Dendritic cell treated with granulocyte-macrophage colony-stimulating factor and Interleukin-4, amounts not matched to agents 40 ng/mL and 50 ng/mL, for 4 days (primary cell): ENCODE results near the gene DNM3.

ENCODE experiments used
- H3K27ac Mint-ChIP-seq: one replicate; pipeline ENCODE4 v1.8.0; 2022; ENCODE audit warnings: mild to moderate bottlenecking, mixed read lengths
- H3K27me3 Mint-ChIP-seq: one replicate; pipeline ENCODE4 v1.8.0; 2022; ENCODE audit warnings: mild to moderate bottlenecking, mixed read lengths
- H3K36me3 Mint-ChIP-seq: one replicate; pipeline ENCODE4 v1.8.0; 2022; ENCODE audit warnings: low read depth, mixed read lengths
- H3K4me1 Mint-ChIP-seq: one replicate; pipeline ENCODE4 v1.8.0; 2022; ENCODE audit warnings: low read depth, mixed read lengths
- H3K4me3 Mint-ChIP-seq: one replicate; pipeline ENCODE4 v1.8.0; 2022; ENCODE audit warnings: mild to moderate bottlenecking, moderate library complexity, mixed read lengths
- H3K9me3 Mint-ChIP-seq: one replicate; pipeline ENCODE4 v1.8.0; 2022; ENCODE audit warnings: mixed read lengths
- intact Hi-C: fragments of 100-400 bp; cut with micrococcal nuclease; formaldehyde crosslinking; loops from one replicate; pipeline ENCODE4 v1.15.0; 2022

Gene DNM3

GRCh38 chr1:172401477-172401876, 560.2 kb downstream of the DNM3 start:
- no peaks in the 10 kb centered on the region for H3K9me3 Mint-ChIP-seq
- H3K4me3 Mint-ChIP-seq = no peak overlapping the region
- peaks cover 5% of the 10 kb centered on the region for H3K4me1 Mint-ChIP-seq
- H3K27me3 Mint-ChIP-seq = no peaks in the 10 kb centered on the region
- intact Hi-C loops = loop anchor here (2.0 kb wide), 1 partner anchor 267 kb away; no protein-coding TSS in a partner anchor
- no peaks in the 10 kb centered on the region for H3K36me3 Mint-ChIP-seq
- no peak overlapping the region for H3K27ac Mint-ChIP-seq

DNA sequence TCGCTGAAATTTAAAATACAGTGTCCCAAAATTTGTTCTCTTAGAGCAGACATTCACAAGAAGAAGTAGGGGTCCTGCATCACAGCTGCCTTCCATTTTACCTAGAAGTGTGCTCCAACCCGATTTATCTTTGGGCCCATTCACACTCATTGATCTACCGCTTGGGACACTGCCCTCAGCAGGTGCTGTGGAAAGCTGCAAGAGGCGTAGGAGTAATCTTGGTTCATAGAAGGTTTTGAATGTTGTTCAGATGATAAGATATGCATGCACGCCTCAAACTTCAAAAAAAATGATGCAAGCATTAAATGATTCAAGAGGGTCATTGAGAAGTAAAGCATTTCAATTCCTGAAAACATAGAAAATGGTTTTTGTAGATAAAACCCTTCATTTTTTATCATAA, 560.6 kb downstream of the DNM3 start:
- H3K36me3 Mint-ChIP-seq = no peaks in the 10 kb centered on the region
- no peak overlapping the region for H3K4me3 Mint-ChIP-seq
- H3K27me3 Mint-ChIP-seq = no peaks in the 10 kb centered on the region
- intact Hi-C loops = loop anchor here (2.0 kb wide), 1 partner anchor 267 kb away; no protein-coding TSS in a partner anchor
- peaks cover 5% of the 10 kb centered on the region for H3K4me1 Mint-ChIP-seq
- H3K27ac Mint-ChIP-seq = no peak overlapping the region
- H3K9me3 Mint-ChIP-seq = no peaks in the 10 kb centered on the region

DNA sequence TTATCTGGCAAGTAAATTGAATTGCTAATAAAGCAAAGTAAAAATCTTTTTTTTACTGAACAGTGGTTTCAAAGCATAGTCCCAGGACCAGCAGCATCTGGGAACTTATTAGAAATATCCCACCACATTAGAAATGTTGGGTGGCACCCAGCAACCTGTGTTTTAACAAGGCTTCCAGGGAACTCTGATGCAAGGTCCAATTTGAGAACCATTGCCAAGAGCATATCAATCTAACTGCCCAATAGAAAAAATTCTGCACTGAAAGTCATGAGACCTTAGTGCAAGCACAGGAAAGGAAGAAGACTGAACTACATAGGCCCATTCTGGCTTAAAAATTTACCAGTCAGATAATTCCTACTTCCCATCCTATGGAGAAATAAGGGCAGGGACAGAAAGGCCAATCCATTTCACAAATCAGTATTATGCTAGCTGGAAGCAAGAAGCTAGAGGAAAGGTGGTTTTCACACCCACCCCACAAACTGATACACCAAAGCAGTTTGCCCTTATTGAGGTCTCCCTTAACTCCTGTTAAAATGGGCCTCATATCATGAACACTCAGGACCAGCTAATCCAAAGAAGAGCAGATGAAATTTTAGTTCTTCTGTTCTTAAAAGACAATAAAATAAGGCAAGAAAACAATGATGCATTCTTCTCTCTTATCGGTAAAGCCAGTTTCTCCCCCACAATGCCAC, 561.7 kb downstream of the DNM3 start:
- intact Hi-C loops = no loop called here
- no peaks in the 10 kb centered on the region for H3K36me3 Mint-ChIP-seq
- no peaks in the 10 kb centered on the region for H3K9me3 Mint-ChIP-seq
- no peak overlapping the region for H3K27ac Mint-ChIP-seq
- H3K27me3 Mint-ChIP-seq = no peaks in the 10 kb centered on the region
- peaks cover 5% of the 10 kb centered on the region for H3K4me1 Mint-ChIP-seq
- H3K4me3 Mint-ChIP-seq = no peak overlapping the region

DNA sequence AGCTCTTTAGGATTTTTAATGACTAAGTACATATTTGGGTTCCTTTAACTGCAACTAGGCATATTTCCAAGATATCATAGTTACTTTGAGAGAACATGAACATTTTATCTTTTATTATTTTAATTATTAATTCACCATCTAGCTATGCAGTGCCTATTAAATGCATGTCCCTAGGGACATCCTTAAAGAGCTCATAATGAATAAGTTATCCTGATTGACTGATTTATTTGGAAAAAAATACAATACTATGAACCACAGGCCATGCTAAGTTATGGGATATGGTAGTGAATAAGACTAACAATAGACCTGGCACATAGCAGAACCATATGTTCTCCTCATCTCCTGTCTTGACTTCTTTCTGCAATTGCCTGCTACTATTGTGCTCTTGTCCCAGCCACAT, 562.8 kb downstream of the DNM3 start:
- Mint-ChIP-seq H3K4me3 (no peak overlapping the region), H3K4me1 (peaks cover 5% of the 10 kb centered on the region), H3K27me3 (no peaks in the 10 kb centered on the region), H3K27ac (no peak overlapping the region), H3K36me3 (no peaks in the 10 kb centered on the region), H3K9me3 (no peaks in the 10 kb centered on the region)
- intact Hi-C loops = no loop called here

DNA sequence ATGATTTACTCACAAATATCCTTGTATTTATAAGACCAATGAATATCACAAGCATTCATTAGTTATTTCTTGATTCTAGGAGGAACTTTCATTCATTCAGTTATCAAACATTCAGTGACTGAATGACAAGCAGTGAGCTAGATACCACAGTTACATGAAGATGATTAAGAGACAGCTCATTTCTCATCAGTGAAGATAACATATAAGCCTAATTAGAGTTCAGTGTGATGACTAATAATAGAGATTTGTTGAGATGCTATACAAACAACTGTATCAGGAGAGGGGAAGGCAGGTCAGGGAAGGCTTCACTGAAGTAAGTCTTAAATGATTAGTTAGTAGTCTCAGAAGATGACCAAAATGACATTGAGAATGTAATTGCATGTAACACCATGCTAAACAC, 564.6 kb downstream of the DNM3 start:
- Mint-ChIP-seq H3K4me1 (no peaks in the 10 kb centered on the region), H3K36me3 (no peaks in the 10 kb centered on the region), H3K4me3 (no peak overlapping the region), H3K27ac (no peak overlapping the region), H3K9me3 (no peaks in the 10 kb centered on the region), H3K27me3 (no peaks in the 10 kb centered on the region)
- intact Hi-C loops = no loop called here

GRCh38 chr1:172406968-172407367, 565.7 kb downstream of the DNM3 start:
- Mint-ChIP-seq H3K9me3 (no peaks in the 10 kb centered on the region), H3K27ac (no peak overlapping the region), H3K36me3 (no peaks in the 10 kb centered on the region), H3K27me3 (no peaks in the 10 kb centered on the region), H3K4me1 (no peaks in the 10 kb centered on the region), H3K4me3 (no peak overlapping the region)
- intact Hi-C loops = no loop called here

DNA sequence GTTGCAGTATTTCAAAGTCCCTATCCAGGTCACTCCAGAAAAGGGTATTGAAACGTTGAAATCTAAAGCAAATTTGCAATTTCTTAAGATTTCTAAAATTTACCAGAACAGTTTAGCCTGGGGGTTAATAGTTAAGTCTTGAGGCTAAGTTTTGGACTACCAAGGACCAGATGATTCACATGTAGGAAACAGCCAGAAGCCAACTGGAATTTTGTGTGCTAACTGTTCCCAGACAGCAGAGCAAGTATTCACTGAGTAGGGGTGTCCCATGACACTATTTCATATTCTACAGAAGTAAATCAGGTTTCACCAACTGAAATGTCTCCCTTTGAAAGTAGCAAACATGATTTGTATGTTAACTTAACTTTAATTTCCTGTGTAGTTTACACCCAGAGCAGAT, 567.7 kb downstream of the DNM3 start:
- H3K4me3 Mint-ChIP-seq = no peak overlapping the region
- H3K27ac Mint-ChIP-seq = no peak overlapping the region
- intact Hi-C loops = no loop called here
- H3K9me3 Mint-ChIP-seq = no peaks in the 10 kb centered on the region
- no peaks in the 10 kb centered on the region for H3K36me3 Mint-ChIP-seq
- no peaks in the 10 kb centered on the region for H3K4me1 Mint-ChIP-seq
- no peaks in the 10 kb centered on the region for H3K27me3 Mint-ChIP-seq

DNA sequence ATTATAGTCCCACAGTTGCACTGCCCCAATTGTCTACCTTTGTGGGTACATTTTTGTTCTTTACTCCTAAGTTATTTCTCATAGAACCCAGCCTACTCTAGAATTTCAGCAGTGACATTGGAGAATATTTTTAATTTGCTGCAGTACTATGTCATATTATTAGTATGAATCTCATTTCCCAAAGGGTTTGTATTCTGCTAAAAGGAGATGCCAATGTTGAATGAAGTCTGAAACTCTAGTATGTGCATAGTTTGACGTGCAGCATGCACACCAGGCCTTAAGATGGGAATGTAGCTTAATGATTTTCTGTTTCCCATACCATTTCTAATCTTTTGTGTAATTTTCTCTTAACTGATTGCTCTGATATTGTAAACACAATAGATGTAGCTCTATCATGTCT, 568.7 kb downstream of the DNM3 start:
- intact Hi-C loops = no loop called here
- H3K4me3 Mint-ChIP-seq = no peak overlapping the region
- no peaks in the 10 kb centered on the region for H3K36me3 Mint-ChIP-seq

GRCh38 chr1:172411791-172412338, 570.6 kb downstream of the DNM3 start:
- Mint-ChIP-seq H3K4me1 (no peaks in the 10 kb centered on the region), H3K9me3 (no peaks in the 10 kb centered on the region), H3K36me3 (no peaks in the 10 kb centered on the region), H3K4me3 (no peak overlapping the region), H3K27ac (no peak overlapping the region), H3K27me3 (no peaks in the 10 kb centered on the region)
- intact Hi-C loops = no loop called here

More for the DNA sequence above, 568.7 kb downstream of the DNM3 start:
- Mint-ChIP-seq H3K9me3 (no peaks in the 10 kb centered on the region), H3K4me1 (no peaks in the 10 kb centered on the region), H3K27ac (no peak overlapping the region), H3K27me3 (no peaks in the 10 kb centered on the region)

- Mint-ChIP-seq H3K4me3 (no peak overlapping the region), H3K36me3 (no peaks in the 10 kb centered on the region), H3K4me1 (no peaks in the 10 kb centered on the region), H3K27me3 (no peaks in the 10 kb centered on the region), H3K27ac (no peak overlapping the region), H3K9me3 (no peaks in the 10 kb centered on the region)
- intact Hi-C loops = no loop called here
These were observed 573.0 kb downstream of the DNM3 start for GRCh38 chr1:172414331-172414730.

DNA sequence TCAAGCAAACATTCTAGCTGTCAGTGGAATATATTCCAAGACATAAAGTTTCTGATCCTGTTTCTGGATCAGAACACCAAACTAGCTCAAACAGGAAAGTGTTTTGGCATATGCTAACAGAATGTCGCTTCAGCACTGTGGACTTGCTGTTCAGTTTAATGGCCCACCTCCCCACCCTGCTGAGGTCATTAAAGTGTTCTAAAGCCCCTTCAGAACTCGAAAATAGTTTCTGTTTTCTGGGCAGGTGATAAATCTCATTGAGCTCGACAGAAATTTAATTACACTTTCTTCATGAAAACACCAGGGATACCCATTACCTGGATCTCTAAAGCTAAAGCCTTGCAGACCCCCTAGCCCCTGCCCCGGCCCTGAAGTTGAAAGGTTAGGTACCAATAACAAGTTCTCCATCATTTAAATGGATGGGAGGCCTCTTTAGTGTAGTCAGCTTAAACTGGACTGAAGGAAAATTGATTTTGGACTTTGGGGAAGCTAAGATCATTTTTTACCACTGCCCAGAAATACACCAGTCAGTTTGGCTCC, 575.3 kb downstream of the DNM3 start:
- Mint-ChIP-seq H3K27ac (no peak overlapping the region), H3K27me3 (no peaks in the 10 kb centered on the region), H3K9me3 (no peaks in the 10 kb centered on the region), H3K36me3 (no peaks in the 10 kb centered on the region), H3K4me1 (no peaks in the 10 kb centered on the region), H3K4me3 (no peak overlapping the region)
- intact Hi-C loops = no loop called here

DNA sequence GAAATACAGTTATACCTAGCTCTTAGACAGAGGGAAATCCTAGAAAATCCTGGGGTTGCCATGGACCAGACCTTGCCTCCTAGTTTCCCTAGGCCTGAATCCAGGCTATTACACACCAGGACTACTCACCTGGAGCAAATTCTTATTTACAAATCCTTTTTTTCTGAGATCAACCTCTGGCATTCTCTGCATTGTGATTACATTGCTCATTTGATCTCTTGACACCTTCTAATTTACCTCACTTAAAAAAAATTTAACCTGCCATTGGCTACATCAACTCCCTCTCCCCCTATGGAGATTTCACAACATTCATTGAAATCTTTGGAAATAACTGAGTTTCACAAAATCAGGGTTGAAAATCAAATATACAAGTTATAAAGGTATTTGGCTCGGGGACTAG, 576.3 kb downstream of the DNM3 start:
- no peaks in the 10 kb centered on the region for H3K4me1 Mint-ChIP-seq
- no peaks in the 10 kb centered on the region for H3K27me3 Mint-ChIP-seq
- H3K27ac Mint-ChIP-seq = no peak overlapping the region
- H3K4me3 Mint-ChIP-seq = no peak overlapping the region
- intact Hi-C loops = no loop called here
- no peaks in the 10 kb centered on the region for H3K36me3 Mint-ChIP-seq
- H3K9me3 Mint-ChIP-seq = no peaks in the 10 kb centered on the region

- Mint-ChIP-seq H3K4me3 (no peak within 1 kb of the TSS), H3K27ac (no peak within 1 kb of the TSS), H3K4me1 (no peaks in the 10 kb centered on the region), H3K36me3 (no peaks in the 10 kb centered on the region), H3K9me3 (no peaks in the 10 kb centered on the region), H3K27me3 (no peaks in the 10 kb centered on the region)
- intact Hi-C loops = no loop called here
These were observed 579.1 kb downstream of the DNM3 start, which contains the start of gene C1orf105 for GRCh38 chr1:172420385-172420784. Gene C1orf105, plus strand, starts transcription at chr1:172420685. Its CDS starts 201 bp downstream, at chr1:172420886.

- intact Hi-C loops = no loop called here
These were observed 580.8 kb downstream of the DNM3 start for GRCh38 chr1:172421974-172422604.

More at GRCh38 chr1:172421974-172422604, 580.8 kb downstream of the DNM3 start:
- H3K4me1 Mint-ChIP-seq = no peaks in the 10 kb centered on the region
- no peaks in the 10 kb centered on the region for H3K36me3 Mint-ChIP-seq
- H3K27ac Mint-ChIP-seq = no peak overlapping the region
- no peaks in the 10 kb centered on the region for H3K27me3 Mint-ChIP-seq
- H3K9me3 Mint-ChIP-seq = no peaks in the 10 kb centered on the region
- no peak overlapping the region for H3K4me3 Mint-ChIP-seq
